AG10803 (cell line): Measurements from ENCODE around the gene ZDHHC12.
A peak's percentile ranks its signal among the peaks of the same experiment; 100 is the strongest.

ENCODE experiments used
- DNase-seq: peaks from one replicate; pipeline ENCODE4 v3.0.0; 2010; ENCODE audit warnings: low read depth
- H3K4me3 ChIP-seq: 2 replicates; pipeline ENCODE4 v1.5.1; 2011; ENCODE audit warnings: mild to moderate bottlenecking, low read length, control low read depth
- TF ChIP-seq, protein P1 (sequence below): conservative IDR thresholded peaks from 2 replicates; pipeline ENCODE4 v1.5.1; 2011; ENCODE audit warnings: mild to moderate bottlenecking, low read length, control low read depth, inconsistent platforms

ZDHHC12 gene

DNA sequence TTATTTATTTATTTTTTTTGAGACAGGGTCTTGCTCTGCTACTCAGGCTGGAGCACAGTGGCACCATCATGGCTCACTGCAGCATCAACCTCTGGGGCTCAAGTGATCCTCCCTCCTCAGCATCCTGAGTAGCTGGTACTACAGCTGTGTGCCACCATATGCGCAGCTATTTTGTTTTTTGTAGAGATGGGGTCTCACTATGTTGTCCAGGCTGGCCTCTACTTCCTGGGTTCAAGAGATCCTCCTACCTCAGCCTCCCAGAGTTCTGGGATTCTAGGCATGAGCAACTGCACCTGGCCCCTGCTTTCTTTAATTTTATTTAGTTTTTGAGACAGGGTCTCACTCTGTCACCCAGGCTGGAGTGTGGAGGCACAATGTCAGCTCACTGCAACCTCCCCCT lies 19.5 kb upstream of the ZDHHC12 start:
- TF ChIP-seq, protein P1, sequence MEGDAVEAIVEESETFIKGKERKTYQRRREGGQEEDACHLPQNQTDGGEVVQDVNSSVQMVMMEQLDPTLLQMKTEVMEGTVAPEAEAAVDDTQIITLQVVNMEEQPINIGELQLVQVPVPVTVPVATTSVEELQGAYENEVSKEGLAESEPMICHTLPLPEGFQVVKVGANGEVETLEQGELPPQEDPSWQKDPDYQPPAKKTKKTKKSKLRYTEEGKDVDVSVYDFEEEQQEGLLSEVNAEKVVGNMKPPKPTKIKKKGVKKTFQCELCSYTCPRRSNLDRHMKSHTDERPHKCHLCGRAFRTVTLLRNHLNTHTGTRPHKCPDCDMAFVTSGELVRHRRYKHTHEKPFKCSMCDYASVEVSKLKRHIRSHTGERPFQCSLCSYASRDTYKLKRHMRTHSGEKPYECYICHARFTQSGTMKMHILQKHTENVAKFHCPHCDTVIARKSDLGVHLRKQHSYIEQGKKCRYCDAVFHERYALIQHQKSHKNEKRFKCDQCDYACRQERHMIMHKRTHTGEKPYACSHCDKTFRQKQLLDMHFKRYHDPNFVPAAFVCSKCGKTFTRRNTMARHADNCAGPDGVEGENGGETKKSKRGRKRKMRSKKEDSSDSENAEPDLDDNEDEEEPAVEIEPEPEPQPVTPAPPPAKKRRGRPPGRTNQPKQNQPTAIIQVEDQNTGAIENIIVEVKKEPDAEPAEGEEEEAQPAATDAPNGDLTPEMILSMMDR: no peak
- no peak for DNase-seq
- H3K4me3 ChIP-seq: no peak overlapping the region

DNA sequence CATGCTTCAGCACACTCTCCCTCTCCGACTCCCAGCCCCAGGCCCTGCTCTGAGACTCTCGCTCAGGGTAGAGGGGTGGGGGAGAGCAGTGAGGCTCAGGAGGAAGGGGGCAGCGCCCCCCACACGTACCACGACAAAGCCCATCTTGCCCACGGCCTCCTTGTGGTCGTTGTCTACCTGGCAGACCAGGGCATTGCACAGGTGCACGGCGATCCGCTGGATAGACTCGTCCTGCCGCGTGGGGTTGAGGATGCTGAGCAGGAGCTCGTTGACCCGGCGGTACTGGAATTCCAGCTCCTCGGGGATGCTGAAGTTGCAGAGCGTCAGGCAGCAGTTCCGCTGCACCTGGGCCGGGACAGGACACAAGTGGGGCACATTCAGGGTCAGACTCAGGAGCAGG lies 18.5 kb upstream of the ZDHHC12 start:
- no peak overlapping the region for H3K4me3 ChIP-seq
- no peak for DNase-seq
- TF ChIP-seq, protein P1: no peak

DNA sequence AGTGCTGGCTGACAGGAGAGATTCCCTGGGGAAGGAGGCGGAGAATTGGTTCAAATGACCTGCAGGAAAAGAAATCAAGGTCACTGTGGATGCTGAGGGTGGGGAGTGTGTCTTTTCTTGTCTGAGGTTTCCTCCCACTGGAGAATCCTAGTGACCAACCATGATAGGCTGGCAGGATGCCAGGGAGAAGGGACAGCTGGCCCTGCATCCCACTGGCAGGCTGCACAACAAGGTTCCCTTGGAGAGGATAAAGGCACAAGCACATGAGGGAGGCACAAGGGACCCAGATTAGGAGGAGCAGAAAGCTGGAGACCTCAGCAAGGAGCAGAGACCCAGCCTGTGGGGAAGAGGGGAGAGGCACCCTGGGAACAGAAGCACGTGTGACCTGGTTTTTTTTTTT lies 11.4 kb upstream of the ZDHHC12 start:
- no peak for DNase-seq
- TF ChIP-seq, protein P1: no peak
- H3K4me3 ChIP-seq: no peak overlapping the region

DNA sequence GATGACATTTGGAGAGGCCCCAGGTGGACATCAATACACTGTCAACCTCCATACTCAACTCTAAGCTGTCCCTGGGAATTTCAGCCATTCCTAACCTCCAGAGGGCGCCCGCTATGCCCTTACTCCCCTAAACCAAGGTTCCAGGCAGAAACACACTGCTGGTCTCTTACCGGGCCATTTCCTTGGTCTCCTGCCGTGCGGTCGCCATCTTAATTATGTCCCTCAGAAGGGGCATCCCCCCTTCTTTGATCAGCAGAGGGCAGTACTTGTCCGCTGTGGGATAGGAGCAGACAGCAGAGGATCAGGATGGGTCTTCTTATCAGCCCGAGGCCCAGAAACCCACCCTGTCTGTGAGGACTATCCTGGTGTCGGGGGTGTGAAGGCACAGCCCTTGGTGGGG lies 9.3 kb upstream of the ZDHHC12 start:
- peak; percentile 67 for DNase-seq
- no peak overlapping the region for H3K4me3 ChIP-seq
- TF ChIP-seq, protein P1: peak; percentile 78

DNA sequence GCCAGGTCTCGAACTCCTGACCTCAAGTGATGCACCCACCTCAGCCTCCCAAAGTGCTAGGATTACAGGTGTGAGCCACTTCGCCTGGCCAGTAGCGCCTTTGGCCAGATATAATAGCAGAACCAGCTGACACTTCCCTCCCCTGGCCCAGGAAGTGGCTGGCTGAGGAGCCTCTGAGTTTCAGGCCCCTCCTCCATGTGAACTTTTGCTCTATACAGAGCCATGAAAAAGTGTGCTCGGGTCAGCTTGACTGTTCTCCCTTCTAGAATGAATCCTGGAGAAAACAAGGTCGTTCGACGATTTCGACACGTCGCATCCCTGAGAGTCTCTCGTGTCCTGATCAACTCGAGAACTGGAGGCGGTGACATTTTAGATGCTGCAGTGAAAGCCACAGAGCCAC lies 8.6 kb upstream of the ZDHHC12 start:
- TF ChIP-seq, protein P1: no peak
- no peak overlapping the region for H3K4me3 ChIP-seq
- DNase-seq: no peak

DNA sequence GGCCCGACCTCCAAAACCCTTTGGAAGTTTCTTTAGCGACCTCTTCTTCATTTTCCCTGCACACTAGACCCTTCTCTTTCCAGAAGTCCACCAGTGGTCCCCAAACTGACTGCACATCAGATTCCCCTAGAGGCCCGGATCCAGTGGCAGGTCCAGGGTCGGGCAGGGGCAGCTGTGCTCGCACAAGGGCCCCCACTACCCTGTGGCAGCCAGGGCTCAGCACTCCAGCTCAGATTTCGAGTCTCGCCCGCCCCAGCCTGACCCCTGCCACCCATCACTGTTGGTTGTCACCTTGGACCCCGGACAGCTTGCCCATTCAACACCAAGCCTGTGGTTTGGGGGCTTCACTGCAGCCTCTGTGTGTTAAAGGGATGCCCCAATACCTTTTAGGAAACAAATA lies 7.8 kb upstream of the ZDHHC12 start:
- DNase-seq: no peak
- H3K4me3 ChIP-seq: no peak overlapping the region
- TF ChIP-seq, protein P1: no peak

DNA sequence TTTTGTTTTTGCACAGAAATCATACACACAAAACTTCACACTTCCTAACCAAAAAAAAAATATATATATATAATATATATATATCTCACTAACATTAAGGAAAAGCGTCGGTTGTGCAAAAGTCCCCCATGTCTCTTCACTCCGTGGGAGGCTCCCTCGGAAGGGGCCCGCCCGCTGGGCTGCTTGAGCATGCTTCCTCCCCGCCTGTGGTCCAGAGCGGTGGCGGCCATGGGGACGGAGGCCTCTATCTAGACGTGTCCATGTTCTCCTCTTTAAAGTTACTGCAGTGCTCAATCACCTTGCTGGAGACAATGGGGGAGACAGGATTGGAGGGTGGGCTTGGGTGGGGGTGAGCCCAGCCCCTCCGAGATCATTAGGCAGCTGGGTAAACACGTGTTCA lies 7.2 kb upstream of the ZDHHC12 start:
- DNase-seq: no peak
- H3K4me3 ChIP-seq: no peak overlapping the region
- TF ChIP-seq, protein P1: no peak
